Measurements from ENCODE around the gene PHPT1. TPM values are rescaled to one million over a fixed set of nuclear protein-coding genes. Genes with fewer than 3 reads are reported as not detected.
"Not testable (repeated sequence)": the region's sequence is repeated elsewhere in the genome, so short reads cannot be mapped to it uniquely, and the experiment has no call there.

Gene PHPT1
- total RNA-seq, 4 donors from 2014 or later = 42.6 to 71.0 (median 66.7) TPM

DNA sequence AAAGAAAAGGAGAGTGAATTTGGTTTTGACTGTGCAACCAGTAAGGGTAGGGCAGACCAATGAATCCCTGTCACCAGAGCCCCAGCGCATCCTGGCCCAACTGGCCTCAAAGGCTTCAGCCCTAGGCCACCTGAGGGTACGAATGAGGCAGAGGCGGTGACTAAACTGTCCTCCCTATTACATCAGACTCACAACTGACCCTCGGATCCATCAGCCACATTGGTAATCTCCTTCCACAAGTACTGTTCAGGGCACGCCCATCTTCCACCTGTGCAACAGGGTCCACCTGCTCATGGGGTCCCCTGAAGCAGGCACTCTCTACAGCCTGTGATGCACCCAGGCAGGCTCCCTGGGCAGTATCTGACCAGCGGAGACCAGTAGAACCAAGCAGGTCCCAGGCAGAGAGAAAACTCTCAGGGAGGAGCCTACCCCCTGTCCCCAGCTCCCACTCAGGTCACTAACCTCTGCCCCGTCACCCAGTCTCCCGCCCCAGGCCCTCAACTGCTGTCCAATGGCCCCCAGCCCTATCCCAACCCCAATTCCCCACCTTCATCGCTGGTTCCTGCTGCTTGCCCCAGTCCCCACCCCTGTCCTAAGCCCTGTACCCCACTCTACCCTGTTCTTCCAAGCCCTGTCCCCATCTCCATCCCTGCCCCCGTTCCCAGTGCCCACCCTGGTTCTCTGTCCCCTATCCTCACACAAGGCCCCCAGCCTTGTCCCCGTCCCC is 16.0 kb downstream of the PHPT1 start:
- Histone ChIP-seq H3K4me1 (peaks cover 3 to 42% (median 15%) of the 10 kb centered on the region in 4 donors), H3K9me3 (no peaks in the 10 kb centered on the region), H3K36me3 (peaks cover 7 to 45% (median 9%) of the 10 kb centered on the region in 3 donors), H3K4me3 (peak overlapping the region; percentile 95 to 100 (median 99)), H3K27me3 (no peaks in the 10 kb centered on the region), H3K27ac (peak overlapping the region; percentile 77 to 96 (median 94))
- TF ChIP-seq, protein P1, sequence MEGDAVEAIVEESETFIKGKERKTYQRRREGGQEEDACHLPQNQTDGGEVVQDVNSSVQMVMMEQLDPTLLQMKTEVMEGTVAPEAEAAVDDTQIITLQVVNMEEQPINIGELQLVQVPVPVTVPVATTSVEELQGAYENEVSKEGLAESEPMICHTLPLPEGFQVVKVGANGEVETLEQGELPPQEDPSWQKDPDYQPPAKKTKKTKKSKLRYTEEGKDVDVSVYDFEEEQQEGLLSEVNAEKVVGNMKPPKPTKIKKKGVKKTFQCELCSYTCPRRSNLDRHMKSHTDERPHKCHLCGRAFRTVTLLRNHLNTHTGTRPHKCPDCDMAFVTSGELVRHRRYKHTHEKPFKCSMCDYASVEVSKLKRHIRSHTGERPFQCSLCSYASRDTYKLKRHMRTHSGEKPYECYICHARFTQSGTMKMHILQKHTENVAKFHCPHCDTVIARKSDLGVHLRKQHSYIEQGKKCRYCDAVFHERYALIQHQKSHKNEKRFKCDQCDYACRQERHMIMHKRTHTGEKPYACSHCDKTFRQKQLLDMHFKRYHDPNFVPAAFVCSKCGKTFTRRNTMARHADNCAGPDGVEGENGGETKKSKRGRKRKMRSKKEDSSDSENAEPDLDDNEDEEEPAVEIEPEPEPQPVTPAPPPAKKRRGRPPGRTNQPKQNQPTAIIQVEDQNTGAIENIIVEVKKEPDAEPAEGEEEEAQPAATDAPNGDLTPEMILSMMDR (IDR thresholded peaks at IDR 0.05) = no peak
- TF ChIP-seq EP300 (IDR thresholded peaks at IDR 0.05) (no peak), POLR2A (IDR thresholded peaks at IDR 0.05) (no peak)
- DNase-seq (ENCODE audit: low spot score in 2 of 2) = no peak
- WGBS, 2 donors = 59 to 60% methylated on average over 11 of the region's 11 CpGs

DNA sequence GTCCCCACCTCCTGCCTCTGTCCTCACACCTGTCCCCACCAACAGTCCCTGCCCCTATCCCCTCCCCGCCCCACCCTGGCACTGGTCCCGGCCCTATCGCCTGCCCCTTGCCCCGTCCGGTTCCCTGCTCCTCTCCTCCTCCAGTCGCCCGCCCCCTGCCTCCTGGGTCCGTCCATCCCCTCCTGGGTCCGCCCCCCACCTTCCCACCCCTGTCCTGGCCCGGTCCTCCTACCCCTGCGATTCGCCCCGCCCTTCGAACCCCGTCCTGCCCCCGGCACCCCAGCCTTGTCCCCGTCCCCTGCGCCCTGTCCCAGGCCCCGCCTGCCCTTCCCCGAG is 16.5 kb downstream of the PHPT1 start:
- H3K36me3 ChIP-seq = peaks cover 7 to 40% (median 9%) of the 10 kb centered on the region in 3 donors
- H3K27ac ChIP-seq = peak overlapping the region; percentile 77 to 96 (median 94)
- DNase-seq (ENCODE audit: low spot score in 2 of 2) = no peak
- 0 to 2% methylated on average over 3 to 19 of the region's 20 CpGs for WGBS, 2 donors
- H3K4me3 ChIP-seq = peak overlapping the region; percentile 95 to 100 (median 99)
- H3K4me1 ChIP-seq = peaks cover 3 to 42% (median 15%) of the 10 kb centered on the region in 4 donors
- no peaks in the 10 kb centered on the region for H3K9me3 ChIP-seq
- TF ChIP-seq POLR2A (IDR thresholded peaks at IDR 0.05) (no peak), EP300 (IDR thresholded peaks at IDR 0.05) (no peak)
- TF ChIP-seq, protein P1 (IDR thresholded peaks at IDR 0.05) = no peak
- H3K27me3 ChIP-seq = no peaks in the 10 kb centered on the region

DNA sequence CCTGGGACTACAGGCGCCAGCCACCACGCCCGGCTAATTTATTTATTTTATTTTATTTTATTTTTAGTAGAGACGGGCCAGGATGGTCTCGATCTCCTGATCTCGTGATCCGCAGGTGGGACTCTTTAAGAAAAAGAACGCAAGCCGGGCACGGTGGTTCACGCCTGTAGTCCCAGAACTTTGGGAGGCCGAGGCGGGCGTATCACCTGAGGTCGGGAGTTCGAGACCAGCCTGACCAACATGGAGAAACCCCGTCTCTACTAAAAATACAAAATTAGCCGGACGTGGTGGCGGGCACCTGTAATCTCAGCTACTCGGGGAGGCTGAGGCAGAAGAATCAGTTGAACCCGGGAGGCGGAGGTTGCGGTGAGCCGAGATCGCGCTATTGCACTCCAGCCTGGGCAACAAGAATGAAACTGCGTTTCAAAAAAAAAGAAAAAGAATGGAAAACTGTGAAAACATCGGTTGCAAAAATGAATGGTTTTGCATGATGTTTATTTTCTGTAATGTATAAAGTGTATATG is 17.8 kb downstream of the PHPT1 start:
- 86 to 90% methylated on average over 29 of the region's 29 CpGs for WGBS, 2 donors

DNA sequence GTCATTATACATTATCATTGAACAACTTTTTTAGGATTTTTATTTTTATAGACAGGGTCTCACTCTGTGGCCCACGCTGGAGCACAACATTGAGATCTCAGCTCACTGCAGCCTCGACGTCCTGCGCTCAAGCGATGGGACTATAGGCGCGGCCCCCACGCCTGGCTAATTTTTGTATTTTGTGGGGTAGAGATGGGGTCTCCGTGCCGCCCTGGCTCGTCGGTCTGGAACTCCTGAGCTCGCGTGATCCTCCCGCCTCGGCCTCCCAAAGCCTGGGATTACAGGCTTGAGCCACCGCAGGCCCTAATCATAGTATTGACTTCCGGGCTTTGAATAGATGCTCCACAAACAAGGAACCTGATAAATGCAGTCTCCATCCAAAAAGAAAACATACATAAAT is 18.3 kb downstream of the PHPT1 start:
- Histone ChIP-seq H3K27me3 (no peaks in the 10 kb centered on the region), H3K4me1 (peaks cover 3 to 36% (median 15%) of the 10 kb centered on the region in 4 donors), H3K36me3 (peaks cover 7 to 22% (median 9%) of the 10 kb centered on the region in 3 donors), H3K4me3 (no peak overlapping the region), H3K9me3 (no peaks in the 10 kb centered on the region), H3K27ac (no peak overlapping the region)
- DNase-seq (ENCODE audit: low spot score in 2 of 2) = no peak
- WGBS, 2 donors = 97 to 99% methylated on average over 18 of the region's 18 CpGs
- TF ChIP-seq, protein P1 (IDR thresholded peaks at IDR 0.05) = no peak
- TF ChIP-seq EP300 (IDR thresholded peaks at IDR 0.05) (no peak), POLR2A (IDR thresholded peaks at IDR 0.05) (no peak)

More for the DNA sequence above, 17.8 kb downstream of the PHPT1 start:
- Histone ChIP-seq H3K27ac (peak overlapping the region in 3 of 4 donors; percentile 84 to 96 (median 95)), H3K4me3 (peak overlapping the region; percentile 52 to 100 (median 98)), H3K36me3 (peaks cover 7 to 28% (median 9%) of the 10 kb centered on the region in 3 donors), H3K4me1 (peaks cover 3 to 36% (median 15%) of the 10 kb centered on the region in 4 donors)
- DNase-seq (ENCODE audit: low spot score in 2 of 2); H3K27me3 ChIP-seq; H3K9me3 ChIP-seq: not testable (repeated sequence)

DNA sequence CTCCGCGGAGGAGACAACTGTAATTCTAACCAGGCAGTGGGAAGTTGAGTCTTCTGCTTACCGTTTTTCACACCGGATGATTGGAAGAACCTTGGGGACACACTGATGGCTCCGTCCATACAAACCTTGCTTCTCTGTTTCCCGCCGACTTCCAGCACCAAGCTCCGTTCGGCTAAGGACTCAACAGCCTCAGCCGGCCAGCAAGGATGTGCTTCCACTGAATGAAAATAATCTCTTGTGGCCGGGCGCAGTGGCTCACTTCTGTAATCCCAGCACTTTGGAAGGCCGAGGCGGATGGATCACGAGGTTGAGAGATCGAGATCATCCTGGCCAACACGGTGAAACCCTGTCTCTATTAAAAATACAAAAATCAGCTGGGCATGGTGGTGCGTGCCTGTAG is 18.7 kb downstream of the PHPT1 start:
- Histone ChIP-seq H3K27ac (no peak overlapping the region), H3K27me3 (no peaks in the 10 kb centered on the region), H3K9me3 (no peaks in the 10 kb centered on the region), H3K4me1 (peaks cover 3 to 36% (median 15%) of the 10 kb centered on the region in 4 donors), H3K36me3 (peaks cover 5 to 18% (median 7%) of the 10 kb centered on the region in 3 donors), H3K4me3 (no peak overlapping the region)
- 97 to 98% methylated on average over 18 of the region's 18 CpGs for WGBS, 2 donors
- TF ChIP-seq POLR2A (IDR thresholded peaks at IDR 0.05) (no peak), EP300 (IDR thresholded peaks at IDR 0.05) (no peak)
- TF ChIP-seq, protein P1 (IDR thresholded peaks at IDR 0.05) = no peak
- DNase-seq (ENCODE audit: low spot score in 2 of 2) = no peak
